GM15510 (cell line): ENCODE results near the gene SQOR.

Experiments used
- POLR2A ChIP-seq: IDR thresholded peaks from 3 replicates; pipeline ENCODE4 v1.6.1; 2011; ENCODE audit warnings: borderline replicate concordance; ENCODE audit not compliant: insufficient read length; ENCODE audit errors: extremely low read depth

SQOR gene

DNA sequence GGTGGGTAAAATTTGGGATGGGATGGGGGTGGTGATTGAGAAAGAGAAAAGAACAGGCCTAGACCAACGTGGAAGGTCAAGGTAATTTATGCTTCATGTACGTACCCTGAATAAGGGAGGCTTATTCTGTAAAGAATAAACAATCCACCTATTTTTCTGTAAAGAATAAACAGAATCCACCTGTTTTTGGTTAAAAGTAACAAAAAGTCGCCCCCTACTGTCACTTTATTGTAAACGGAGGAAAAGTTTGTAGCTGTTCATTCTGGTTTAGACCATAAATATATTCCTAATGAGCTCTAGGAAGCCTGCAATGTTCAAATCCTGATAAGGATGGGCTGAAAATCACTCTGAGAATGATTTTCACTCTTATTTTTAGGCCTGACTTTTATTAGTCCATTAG is 23.5 kb upstream of the SQOR start:
- TF ChIP-seq POLR2A = no peak

DNA sequence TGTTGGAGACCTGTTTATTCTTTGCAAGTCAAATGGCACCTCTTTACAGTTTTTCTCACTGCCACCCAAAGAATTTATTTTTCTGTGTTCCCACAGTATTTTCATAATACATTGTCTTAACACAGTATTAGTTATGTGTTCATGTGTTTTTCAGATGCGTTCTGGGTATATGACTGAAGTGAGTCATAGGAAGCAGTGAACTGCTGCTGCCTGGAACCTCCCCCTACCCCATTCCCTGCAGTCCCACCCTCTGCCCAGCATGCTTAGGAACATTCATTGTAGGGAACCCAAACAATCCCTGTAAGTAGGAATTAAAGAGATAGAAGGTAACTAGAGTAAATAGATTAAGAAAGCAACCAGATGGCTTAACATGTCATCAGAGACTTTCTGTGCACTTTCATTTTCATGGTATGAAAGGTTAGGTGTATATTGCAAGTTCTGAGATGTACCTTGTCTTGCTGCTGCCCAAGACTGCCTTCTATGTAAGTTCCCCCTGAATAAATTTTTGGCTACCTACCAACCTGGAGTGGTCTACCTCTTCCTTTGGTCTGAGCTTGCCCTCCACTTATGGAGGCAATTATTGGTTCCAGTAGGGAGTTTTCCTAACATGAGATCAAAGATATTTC is 21.9 kb upstream of the SQOR start:
- TF ChIP-seq POLR2A = no peak

DNA sequence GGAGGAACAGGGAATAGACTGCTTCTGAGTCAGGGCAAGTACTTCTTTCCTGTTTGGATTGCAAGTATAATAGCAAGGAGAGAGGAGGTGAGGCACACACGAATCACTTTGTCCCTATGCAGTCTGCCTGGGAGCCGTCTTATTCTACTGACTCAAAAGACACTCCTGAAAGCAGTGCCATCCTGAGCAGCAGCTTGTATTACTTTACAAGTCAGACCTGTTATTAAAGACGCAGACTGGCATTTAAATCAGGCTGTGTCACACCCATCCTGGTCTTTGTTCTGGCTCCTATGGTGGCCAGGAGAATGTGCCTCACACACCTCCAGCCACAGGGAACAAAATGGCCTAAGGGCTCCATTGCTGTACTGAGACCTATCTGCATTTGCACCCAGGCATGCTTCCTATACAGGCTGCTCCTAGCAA is 17.9 kb upstream of the SQOR start:
- TF ChIP-seq POLR2A = no peak

DNA sequence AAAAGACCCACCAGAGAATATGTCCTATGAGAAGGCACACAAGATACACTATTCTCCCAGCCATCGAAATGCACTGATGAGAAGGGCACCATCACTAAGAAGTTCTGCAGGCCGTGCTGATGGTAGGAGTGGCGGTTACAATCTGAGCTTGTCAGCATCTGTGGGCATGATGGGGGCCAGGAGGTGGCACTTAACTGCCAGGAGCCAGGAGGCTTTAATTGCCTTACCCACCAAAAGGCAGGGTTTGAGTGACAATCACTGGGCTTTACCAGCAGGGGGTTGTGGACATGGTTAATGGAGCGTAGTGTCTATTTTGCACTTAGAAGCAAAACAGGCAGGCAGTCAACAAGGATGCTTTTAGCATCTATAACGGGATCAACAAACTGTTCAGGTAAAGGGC is 16.0 kb upstream of the SQOR start:
- no peak for TF ChIP-seq POLR2A

DNA sequence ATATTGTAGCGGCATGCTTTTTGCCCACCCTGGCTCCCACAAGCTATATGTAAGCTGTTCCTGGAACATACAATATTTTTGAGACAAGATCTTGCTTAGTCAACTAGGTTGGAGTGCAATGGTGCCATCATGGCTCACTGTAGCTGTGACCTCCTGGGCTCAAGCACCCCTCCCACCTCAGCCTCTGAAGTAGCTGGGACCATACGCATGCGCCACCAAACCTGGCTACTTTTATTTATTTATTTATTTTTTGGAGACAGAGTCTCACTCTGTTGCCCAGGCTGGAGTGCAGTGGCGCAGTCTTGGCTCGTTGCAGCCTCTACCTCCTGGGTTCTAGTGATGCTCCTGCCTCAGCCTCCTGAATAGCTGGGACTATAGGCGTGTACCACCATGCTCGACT is 6.7 kb upstream of the SQOR start:
- TF ChIP-seq POLR2A = no peak

DNA sequence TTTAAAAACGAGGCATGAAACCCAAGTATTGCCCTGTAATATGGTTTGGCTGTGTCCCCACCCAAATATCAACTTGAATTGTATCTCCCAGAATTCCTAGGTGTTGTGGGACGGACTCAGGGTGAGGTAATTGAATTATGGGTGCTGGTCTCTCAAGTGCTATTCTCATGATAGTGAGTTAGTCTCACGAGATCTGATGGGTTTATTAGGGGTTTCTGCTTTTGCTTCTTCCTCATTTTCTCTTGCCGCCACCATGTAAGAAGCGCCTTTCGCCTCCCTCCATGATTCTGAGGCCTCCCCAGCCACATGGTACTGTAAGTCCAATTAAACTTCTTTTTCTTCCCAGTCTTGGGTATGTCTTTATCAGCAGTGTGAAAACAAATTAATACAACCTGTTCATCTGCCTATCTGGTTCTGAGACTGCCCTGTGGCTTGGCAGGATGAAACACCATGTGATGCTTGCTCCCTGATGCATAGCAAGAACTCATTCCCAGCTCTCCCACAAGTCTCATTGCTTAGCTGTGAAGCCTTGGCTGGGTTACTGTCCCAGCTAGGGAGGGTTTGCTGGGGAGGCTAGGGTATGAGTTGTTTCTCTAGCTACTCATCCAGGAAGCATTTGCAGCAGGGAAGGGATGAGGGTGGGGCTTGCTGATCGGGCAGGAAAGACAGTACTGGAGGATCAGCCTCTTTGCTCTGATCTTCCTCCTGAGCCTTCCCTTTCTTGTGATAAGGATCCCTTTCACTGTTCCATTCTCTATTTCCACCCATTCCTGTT is 3.7 kb upstream of the SQOR start:
- TF ChIP-seq POLR2A = no peak

DNA sequence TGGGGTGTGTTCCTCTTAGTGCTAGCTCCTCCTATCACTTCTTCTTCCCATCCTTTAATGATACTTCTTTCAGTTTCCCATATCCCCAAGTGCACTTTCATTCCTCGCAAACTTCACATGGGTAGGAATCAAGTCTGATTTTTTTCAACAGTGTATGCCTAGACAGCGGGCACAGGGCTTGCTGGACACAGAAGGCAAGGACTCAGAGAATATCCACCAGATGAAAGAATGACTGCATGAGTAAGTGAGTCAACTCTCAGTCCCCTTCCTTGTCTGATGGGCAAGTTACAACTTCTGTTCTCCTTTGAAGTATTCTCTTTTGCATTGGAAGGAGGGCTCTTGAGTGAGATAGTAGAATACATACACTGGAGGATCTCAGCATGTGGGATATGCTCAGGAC is 3.1 kb upstream of the SQOR start:
- TF ChIP-seq POLR2A = no peak

DNA sequence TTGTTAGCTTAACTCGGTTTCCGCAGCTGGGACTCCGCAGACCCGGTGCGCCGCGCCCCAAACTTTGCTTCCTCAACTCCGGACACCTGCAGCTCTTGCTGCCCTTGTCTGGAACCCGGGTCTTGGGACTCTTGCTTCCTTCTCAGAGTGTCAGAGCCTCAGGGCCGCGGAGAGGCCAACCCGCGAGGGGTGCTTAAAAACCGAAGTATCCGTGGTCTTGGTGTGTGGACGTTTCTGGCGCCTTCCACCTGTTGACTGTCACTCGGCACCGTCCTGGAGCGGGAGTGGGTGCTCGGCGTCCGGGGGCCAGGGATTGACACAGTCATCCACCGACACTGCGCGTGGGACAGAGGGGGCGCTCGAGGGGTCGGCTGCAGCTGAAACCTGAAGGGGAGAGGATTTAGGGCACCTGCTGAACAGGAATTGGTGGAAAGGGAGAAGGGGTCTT is 386 bp downstream of the SQOR start:
- TF ChIP-seq POLR2A = no peak

DNA sequence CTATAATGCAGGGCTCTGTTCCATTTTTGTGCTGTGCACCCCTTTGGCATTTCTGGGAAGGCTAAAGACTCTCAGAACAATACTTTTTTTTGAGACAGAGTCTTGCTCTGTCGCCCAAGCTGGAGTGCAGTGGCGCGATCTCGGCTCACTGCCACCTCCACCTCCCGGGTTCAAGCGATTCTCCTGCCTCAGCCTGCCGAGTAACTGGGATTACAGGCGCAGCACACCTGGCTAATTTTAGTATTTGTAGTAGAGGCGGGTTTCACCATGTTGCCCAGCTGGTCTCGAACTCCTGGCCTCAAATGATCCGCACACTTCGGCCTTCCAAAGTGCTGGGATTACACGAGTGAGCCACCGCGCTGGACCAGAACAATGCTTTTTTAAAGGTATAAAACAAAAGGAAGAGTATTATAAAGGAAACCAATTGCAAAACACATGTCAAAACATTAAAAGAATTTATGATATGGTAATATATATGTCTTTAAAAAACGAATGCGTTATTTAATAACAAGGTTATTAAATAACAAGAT is 999 bp downstream of the SQOR start:
- no peak for TF ChIP-seq POLR2A

DNA sequence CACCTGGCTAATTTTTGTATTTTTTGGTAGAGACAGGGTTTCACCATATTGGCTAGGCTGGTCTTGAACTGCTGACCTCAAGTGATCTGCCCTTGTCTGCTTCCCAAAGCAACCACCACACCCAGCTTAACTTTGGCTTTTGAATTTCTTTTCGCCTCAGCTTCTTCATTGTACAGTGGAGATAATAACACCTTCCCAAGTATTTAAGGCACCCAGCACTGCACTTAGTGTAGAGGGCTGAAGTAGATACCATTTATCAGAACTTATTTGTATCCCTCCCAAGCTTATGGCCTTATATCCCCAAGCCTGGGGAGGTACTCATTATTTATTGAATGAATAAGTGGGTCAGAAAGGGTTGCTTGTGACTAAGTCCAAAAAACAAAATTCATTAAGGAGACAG is 2.3 kb downstream of the SQOR start:
- no peak for TF ChIP-seq POLR2A

DNA sequence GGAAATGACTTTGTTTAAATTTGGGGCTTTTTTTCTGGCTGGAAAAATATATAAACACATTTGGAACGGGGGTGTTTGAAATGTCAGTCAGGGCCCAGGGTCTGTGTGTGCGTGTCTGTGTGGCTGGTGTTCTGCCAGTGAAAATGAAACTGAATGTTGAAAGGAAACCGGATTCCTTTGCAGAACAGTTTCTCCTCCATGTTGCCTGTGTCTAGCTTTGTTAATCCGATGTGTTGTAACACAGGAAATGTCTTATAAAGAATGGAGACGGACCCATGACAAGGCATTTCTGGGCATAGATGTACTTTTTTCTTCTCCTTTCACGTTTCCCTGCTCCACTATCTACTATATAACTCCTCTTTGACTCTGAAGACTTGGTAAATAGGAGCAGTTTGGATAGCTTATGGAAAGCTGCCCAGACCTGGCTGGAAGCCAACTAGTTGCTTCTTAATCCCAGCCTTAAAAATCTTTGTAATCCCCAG is 2.8 kb downstream of the SQOR start:
- peak; percentile 33 for TF ChIP-seq POLR2A

DNA sequence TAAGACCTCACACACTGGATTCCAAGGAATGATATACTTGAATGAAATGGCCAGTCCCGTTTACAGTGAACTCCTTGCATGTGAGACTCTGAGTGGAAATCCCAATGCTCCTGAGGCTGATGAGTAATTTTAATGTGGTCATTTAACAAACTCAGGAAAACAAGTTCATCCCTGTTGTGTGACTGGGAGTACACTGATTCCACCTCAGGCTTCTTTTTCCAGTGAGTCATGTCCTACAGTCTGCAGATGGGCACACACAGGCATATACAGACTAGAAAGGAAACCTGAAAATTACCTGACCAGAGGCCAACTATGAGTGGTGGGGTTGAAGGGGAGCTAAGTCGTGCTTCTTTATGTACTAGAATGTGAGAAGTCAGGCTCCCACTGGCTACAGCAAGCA is 5.8 kb downstream of the SQOR start:
- TF ChIP-seq POLR2A = no peak

DNA sequence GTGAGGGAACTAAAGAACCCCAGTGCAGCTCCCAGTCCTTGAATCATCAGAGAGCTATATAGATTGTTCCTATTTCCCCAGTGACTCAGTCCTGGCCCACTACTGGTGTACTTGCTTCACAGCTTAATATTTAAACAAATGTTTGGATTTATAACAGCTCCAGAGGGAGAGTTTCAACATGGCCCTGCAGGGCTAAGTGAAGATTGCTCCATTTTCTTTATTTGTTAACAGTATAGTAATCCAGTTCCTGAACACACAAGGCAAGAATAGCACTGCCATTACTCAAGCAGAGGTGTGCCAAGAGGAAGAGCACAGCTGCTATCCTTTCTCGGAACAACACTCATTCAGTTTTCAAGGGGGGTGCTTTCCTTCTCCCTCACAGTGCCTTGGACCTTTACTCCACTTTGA is 6.5 kb downstream of the SQOR start:
- TF ChIP-seq POLR2A = no peak

DNA sequence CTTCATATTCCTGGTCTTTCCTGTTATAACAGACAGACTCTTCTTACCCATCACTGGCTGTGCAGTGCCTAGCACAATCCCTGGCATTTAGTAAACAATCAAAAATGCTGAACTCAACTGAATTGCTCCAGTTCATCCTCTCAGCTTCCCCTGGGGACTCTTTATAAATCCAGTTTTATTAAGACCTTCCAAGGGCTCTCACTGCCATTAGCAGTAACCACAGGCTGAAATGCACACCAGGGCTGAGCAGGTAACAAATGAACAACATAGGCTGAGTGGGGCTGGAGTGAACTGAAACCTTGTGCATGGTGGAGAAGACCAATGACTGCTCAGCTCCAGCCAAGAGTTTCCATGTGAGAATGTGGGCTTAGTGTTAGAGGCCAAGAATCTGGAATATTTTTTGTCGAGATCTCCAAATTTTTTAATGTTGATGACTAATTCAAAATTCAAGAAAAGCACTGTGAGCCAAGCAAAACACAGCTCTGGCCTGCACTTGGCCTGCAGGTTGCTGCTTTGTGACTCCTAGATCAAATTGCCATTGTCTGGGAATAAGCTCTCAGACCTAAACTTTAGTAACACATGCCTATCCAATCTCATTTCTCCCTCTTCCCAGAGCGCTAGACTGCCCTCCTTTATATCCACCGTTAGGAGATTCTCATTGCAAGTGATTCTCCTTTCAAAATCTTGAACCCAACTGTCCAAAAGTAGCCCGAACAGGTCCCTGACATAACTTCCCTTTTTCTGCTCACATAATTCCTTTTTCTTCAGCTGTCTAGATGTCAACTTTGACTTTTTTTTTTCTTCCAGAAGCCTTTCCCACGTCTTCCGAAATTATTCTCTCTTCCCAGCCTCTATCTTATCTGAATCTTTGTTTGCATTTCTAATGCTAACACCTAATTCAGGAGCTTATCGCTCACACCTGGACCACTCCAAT is 7.4 kb downstream of the SQOR start:
- TF ChIP-seq POLR2A = no peak

DNA sequence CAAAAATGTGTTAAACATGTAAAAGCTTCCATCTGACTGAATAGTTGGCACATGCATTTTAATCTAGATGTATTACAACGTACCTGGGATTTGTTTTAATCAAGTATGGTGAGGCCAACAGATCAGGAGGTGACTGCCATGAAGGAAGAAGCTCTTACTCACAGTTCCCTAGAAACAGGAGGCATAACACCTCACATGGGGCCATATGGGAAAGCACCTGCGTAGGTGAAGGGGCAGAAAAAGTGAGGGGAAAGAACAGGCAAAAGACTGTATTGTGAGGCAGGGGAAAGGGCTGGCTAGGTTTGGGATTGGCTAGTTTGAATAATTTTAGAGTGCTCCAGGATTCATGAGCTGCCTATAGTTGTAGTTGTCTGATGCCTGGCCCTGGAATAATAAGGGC is 9.6 kb downstream of the SQOR start:
- TF ChIP-seq POLR2A = no peak

DNA sequence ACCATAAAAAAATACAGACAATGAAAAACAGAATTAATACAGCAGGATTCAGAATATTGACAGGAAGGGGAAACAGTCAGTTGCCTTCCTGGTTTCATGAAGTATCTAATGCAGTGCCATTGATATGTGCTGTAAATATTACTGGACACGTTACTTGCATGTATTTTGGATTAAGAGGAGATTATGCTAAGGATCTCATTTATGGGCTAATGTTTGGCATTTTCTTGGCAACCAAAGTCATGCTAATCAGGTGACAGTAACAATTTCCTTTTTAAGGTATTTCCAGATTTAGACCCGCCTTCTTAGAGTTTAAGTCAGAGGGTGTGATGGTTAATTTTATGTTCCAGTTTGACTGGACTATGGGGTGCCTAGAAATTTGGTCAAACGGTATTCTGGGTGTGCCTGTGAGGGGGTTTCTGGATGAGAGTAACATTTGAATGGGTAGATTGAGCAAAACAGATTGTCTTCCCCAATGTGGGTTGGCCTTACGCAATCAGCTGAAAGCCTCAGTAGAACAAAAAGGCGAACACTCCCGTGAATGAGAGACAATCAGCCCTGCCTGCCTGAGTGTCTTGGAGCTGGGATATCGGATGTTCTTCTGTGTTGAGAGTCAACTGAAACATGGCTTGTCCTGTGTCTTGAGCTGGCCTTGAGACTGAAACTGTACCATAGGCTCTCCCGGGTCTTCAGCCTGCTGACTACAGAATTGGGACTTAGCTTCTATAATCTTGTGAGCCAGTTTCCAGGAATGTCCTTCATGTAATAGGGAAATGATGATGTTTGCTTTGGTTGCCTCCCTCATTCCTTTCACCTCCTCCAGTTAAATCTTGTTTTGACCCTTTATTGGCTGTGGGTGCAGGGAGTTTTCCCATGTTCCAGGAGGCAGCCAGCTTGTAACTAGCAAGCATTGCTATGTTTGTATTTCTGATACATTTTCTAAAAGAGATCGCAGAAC is 10.5 kb downstream of the SQOR start:
- no peak for TF ChIP-seq POLR2A
